ENCODE results near the gene CHST13.
"Not testable (repeated sequence)": the region's sequence is repeated elsewhere in the genome, so short reads cannot be mapped to it uniquely, and the experiment has no call there.

The CHST13 gene

GRCh38 chr3:126525853-126526667, 2.1 kb downstream of the CHST13 start:
- DNase-seq (ENCODE audit: low read depth in 2 of 2), result no peak

GRCh38 chr3:126526668-126527005, 2.7 kb downstream of the CHST13 start:
- DNase-seq (ENCODE audit: low read depth in 2 of 2), result no peak

- DNase-seq (ENCODE audit: low read depth in 2 of 2), result no peak
These were observed 3.1 kb downstream of the CHST13 start for GRCh38 chr3:126527006-126527405.

- DNase-seq (ENCODE audit: low read depth in 2 of 2), result no peak
These were observed 3.7 kb downstream of the CHST13 start for GRCh38 chr3:126527455-126528211.

GRCh38 chr3:126528419-126528799, 4.5 kb downstream of the CHST13 start:
- DNase-seq (ENCODE audit: low read depth in 2 of 2), result no peak

GRCh38 chr3:126528800-126529541, 5.0 kb downstream of the CHST13 start:
- DNase-seq (ENCODE audit: low read depth in 2 of 2), result no peak

GRCh38 chr3:126529585-126530170, 5.7 kb downstream of the CHST13 start:
- no peak for DNase-seq (ENCODE audit: low read depth in 2 of 2)

GRCh38 chr3:126530171-126531050, 6.5 kb downstream of the CHST13 start:
- DNase-seq (ENCODE audit: low read depth in 2 of 2), result no peak

GRCh38 chr3:126531051-126531330, 7.0 kb downstream of the CHST13 start:
- no peak for DNase-seq (ENCODE audit: low read depth in 2 of 2)

- DNase-seq (ENCODE audit: low read depth in 2 of 2), result no peak
These were observed 9.6 kb downstream of the CHST13 start for GRCh38 chr3:126533506-126533905.

GRCh38 chr3:126534716-126535115, 10.8 kb downstream of the CHST13 start:
- not testable (repeated sequence) for DNase-seq (ENCODE audit: low read depth in 2 of 2)

- no peak for DNase-seq (ENCODE audit: low read depth in 2 of 2)
These were observed 11.7 kb downstream of the CHST13 start for GRCh38 chr3:126535636-126536035.

GRCh38 chr3:126536126-126536525, 12.2 kb downstream of the CHST13 start:
- DNase-seq (ENCODE audit: low read depth in 2 of 2), result no peak

GRCh38 chr3:126537116-126537729, 13.3 kb downstream of the CHST13 start:
- DNase-seq (ENCODE audit: low read depth in 2 of 2), result no peak

- DNase-seq (ENCODE audit: low read depth in 2 of 2), result no peak
These were observed 13.9 kb downstream of the CHST13 start for GRCh38 chr3:126537730-126538281.

- DNase-seq (ENCODE audit: low read depth in 2 of 2), result no peak
These were observed 14.4 kb downstream of the CHST13 start for GRCh38 chr3:126538316-126538715.

GRCh38 chr3:126538966-126539365, 15.0 kb downstream of the CHST13 start:
- DNase-seq (ENCODE audit: low read depth in 2 of 2), result no peak

- no peak for DNase-seq (ENCODE audit: low read depth in 2 of 2)
These were observed 15.7 kb downstream of the CHST13 start for GRCh38 chr3:126539558-126540250.

- no peak for DNase-seq (ENCODE audit: low read depth in 2 of 2)
These were observed 16.4 kb downstream of the CHST13 start for GRCh38 chr3:126540342-126540849.

Data from activated CD4-positive, alpha-beta T cell treated with anti-CD3 and anti-CD28 coated beads for 24 hours (primary cell).